GM18907 (cell line): ENCODE results near the gene ZBTB44.
"Not testable (repeated sequence)": the region's sequence is repeated elsewhere in the genome, so short reads cannot be mapped to it uniquely, and the experiment has no call there.

Experiments
- ATAC-seq: cut with Tn5 transposase; IDR thresholded peaks from one replicate; pipeline ENCODE4 v1.9.1; 2021; ENCODE audit warnings: mild to moderate bottlenecking, moderate library complexity; ENCODE audit not compliant: unreplicated experiment

ZBTB44 gene

GRCh38 chr11:130313383-130314183 lies 1.1 kb downstream of the ZBTB44 start:
- ATAC-seq: no peak

DNA sequence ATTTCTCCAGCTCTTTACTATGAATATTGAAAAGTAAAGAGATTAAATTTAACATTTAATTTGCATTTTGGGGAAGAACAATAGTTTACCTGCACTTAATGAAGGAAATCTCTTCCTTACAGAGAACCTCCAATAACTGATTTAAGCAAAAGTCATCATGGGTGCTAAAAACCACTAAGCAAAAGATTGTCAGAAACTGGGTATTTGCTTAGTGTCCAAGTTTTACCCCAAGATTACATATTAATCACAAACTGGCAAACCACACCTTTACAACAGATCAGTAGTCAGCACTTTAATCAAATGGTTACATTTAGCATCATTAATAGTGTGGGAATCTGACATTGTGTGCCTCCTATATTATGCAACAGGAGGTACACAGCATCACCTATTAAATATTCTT lies 2.7 kb downstream of the ZBTB44 start:
- no peak for ATAC-seq

DNA sequence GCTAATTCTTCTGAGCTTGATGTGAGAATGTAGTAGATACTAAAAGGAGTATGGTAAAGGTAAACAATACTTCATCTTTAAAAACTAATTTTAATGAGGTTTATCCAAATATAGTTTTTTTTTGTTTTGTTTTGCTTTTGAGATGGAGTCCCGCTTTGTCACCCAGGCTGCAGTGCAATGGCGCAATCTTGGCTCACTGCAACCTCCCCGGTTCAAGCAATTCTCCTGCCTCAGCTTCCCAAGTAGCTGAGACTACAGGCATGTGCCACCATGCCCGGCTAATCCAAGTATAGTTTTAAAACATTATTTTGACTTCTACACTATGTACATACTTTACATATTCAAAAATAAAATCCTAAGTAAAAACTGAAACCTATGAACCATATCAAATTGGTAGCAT lies 4.1 kb downstream of the ZBTB44 start:
- no peak for ATAC-seq

DNA sequence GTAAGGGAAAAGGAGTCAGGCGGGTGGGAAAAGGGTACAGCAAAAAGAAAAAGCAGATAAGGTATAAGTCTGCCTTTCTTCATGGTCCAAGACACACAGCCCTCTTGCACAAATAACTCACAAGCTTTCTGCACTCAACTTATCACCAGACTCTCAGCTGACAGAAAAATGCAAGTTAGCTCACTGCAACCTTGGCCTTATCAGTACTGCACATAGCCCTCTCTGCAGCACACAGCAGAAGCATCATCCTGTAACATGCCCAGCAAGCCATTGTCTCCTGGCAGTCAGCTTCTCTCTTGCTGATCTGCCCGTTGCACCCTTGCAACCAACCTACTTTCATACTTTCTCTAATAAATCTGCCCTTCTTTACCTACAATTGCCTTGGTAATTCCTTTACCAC lies 5.8 kb downstream of the ZBTB44 start:
- ATAC-seq: no peak

- ATAC-seq: no peak
Measured at GRCh38 chr11:130308059-130308458, 6.7 kb downstream of the ZBTB44 start.

GRCh38 chr11:130304651-130305050 lies 10.1 kb downstream of the ZBTB44 start:
- ATAC-seq: no peak

DNA sequence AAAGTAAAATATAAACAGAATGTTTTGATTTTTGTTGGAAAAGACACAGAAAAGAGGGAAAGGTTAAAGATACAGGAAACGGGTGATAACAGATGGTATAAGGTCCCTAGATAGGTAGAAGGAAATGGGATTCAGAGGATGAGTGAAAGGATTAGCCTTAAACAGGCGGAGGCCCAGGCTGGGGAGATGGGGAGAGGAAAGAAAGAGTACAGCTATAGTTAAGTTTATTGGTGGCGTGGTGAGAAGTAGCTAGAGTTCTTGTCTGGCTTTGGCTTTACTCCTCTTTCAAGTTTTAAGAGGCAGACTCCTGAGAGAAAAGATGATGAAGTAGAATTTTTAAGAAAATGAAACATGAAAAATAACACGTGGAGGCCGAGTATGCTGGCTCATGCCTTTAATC lies 13.7 kb downstream of the ZBTB44 start:
- no peak for ATAC-seq

DNA sequence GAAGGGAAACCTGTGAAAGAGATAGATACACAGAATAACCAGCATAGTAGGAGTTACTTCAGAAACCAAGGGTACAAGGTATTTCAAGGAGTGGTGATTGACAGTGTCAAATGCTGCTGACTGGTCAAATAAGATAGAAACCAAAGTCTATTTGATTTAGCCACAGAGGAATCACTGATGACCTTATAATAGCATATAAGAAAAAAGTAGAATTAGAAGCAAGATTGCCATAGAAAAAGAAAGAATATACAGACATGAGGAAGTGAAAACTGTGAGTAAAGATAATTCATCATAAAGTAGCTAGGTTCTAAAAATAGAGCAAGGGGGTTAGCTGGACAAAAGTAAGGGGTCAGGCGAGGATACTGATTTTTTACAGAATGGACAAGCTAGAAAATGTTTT lies 14.2 kb downstream of the ZBTB44 start:
- peak; percentile 61 for ATAC-seq

- peak; percentile 79 for ATAC-seq
Measured at GRCh38 chr11:130299978-130300377, 14.7 kb downstream of the ZBTB44 start.

DNA sequence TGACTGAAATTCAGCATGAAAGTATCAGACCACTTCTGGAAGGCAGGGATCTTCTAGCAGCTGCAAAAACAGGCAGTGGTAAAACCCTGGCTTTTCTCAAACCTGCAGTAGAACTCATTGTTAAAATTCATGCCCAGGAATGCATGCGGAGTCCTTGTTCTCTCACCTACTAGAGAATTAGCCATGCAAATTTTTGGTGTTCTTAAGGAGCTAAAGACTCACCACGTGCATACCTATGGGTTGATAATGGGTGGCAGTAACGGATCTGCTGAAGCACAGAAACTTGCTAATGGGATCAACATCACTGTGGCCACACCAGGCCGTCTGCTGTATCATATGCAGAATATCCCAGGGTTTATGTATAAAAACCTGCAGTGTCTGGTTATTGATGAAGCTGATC lies 19.1 kb downstream of the ZBTB44 start:
- no peak for ATAC-seq

DNA sequence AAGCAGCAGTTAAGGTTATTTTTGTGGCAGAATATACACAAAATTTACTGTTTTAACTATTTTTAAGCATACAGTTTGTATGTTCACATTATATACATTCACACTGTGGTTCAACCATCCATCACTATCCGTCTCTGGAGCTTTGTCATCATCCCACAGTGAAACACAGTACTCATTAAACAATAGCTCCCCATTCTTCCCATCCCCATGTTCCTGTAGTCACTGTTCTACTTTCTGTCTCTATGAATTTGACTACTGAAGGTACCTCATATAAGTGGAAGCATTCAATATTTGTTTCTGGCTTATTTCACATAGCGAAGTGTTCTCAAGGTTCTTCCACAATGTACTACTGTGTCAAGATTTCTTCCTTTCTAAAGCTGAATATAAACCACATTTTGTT lies 32.6 kb downstream of the ZBTB44 start:
- ATAC-seq: no peak

DNA sequence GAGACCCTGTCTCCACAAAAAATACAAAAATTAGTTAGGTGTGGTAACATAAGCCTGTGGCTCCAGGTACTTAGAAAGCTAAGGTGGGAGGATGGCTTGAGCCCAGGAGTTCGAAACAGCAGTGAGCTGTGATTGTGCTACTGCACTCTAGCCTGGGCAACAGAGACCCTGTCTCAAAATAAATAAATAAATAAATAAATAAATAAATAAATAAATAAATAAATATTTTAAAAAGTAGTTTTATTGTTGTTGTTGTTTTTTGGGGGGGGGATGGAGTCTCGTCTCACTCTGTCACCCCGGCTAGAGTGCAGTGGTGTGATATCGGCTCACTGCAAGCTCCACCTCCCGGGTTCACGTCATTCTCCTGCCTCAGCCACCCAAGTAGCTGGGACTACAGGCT lies 33.4 kb downstream of the ZBTB44 start:
- not testable (repeated sequence) for ATAC-seq

DNA sequence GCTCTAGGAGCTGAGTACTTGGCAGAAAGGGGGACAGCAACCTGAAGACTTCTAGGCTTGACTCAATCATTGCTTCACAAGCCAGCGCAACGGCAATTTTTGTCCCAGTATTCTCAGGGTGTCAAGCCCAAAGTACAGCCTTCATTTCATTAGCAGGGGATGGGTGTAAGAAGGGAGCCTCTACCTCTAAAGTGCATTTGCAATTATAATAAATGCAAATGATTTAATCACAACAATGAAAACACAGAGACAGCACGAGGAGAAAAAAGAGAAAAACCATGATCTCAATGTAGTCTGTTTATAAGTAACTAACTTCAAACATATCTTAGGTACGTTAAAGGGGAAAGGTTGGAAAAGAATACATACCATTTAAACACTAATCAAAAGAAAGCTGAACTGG lies 34.7 kb downstream of the ZBTB44 start:
- ATAC-seq: no peak

GRCh38 chr11:130278745-130279144 lies 36.0 kb downstream of the ZBTB44 start:
- no peak for ATAC-seq

- ATAC-seq: no peak
Measured at GRCh38 chr11:130278151-130278550, 36.6 kb downstream of the ZBTB44 start.

GRCh38 chr11:130272336-130272735 lies 42.4 kb downstream of the ZBTB44 start:
- ATAC-seq: no peak

GRCh38 chr11:130269326-130269943 lies 45.3 kb downstream of the ZBTB44 start:
- peak; percentile 90 for ATAC-seq

GRCh38 chr11:130263351-130263750 lies 51.4 kb downstream of the ZBTB44 start:
- ATAC-seq: no peak

- ATAC-seq: no peak
Measured at GRCh38 chr11:130262424-130262823, 52.3 kb downstream of the ZBTB44 start.

GRCh38 chr11:130261571-130261970 lies 53.1 kb downstream of the ZBTB44 start:
- ATAC-seq: no peak

GRCh38 chr11:130260742-130261141 lies 54.0 kb downstream of the ZBTB44 start:
- ATAC-seq: no peak

- no peak for ATAC-seq
Measured at GRCh38 chr11:130260080-130260627, 54.6 kb downstream of the ZBTB44 start.
